GM12878 (cell line): ENCODE data around the gene MYO1D. TPM values are rescaled to one million over a fixed set of nuclear protein-coding genes. Genes with fewer than 3 reads are reported as not detected.

ENCODE experiments used
- ASH2L ChIP-seq: fragments of 300-600, 200-600 bp; sonication (generic); IDR thresholded peaks from 2 replicates; pipeline ENCODE4 v1.6.1; 2017; ENCODE audit warnings: low read depth, mild to moderate bottlenecking, borderline replicate concordance
- BCL11A ChIP-seq: IDR thresholded peaks from 2 replicates; pipeline ENCODE4 v1.6.1; 2011; ENCODE audit warnings: low read depth, low read length
- BHLHE40 ChIP-seq, 2 experiments: fragments of 450-650 bp in 1 of 2; IDR thresholded peaks; 2 replicates each; pipeline ENCODE4 v1.6.1; 2011 to 2017; ENCODE audit warnings: low read depth in 2 of 2, borderline replicate concordance in 1 of 2, improper control_type of control experiment in 1 of 2, low read length in 1 of 2, mild to moderate bottlenecking in 1 of 2
- CEBPZ ChIP-seq: fragments of 150-350 bp; IDR thresholded peaks from 2 replicates; pipeline ENCODE4 v1.6.1; 2016; ENCODE audit warnings: low read depth, low read length
- CHD1 ChIP-seq: IDR thresholded peaks from 2 replicates; pipeline ENCODE4 v1.6.1; 2012; ENCODE audit warnings: low read depth, low read length, improper control_type of control experiment
- CUX1 ChIP-seq: IDR thresholded peaks from 2 replicates; pipeline ENCODE4 v1.6.1; 2012; ENCODE audit warnings: improper control_type of control experiment, low read depth, low read length; ENCODE audit not compliant: insufficient replicate concordance
- DPF2 ChIP-seq: fragments of 450-650 bp; IDR thresholded peaks from 2 replicates; pipeline ENCODE4 v1.6.1; 2017; ENCODE audit warnings: mild to moderate bottlenecking
- EED ChIP-seq: sonication (generic); IDR thresholded peaks from 2 replicates; pipeline ENCODE4 v1.6.1; 2016; ENCODE audit warnings: antibody characterized with exemption, low read depth
- GATAD2B ChIP-seq: fragments of 450-650 bp; conservative IDR thresholded peaks from 2 replicates; pipeline ENCODE4 v1.6.1; 2017; ENCODE audit warnings: low read depth, mild to moderate bottlenecking, moderate library complexity
- MTA2 ChIP-seq: fragments of 450-650 bp; IDR thresholded peaks from 2 replicates; pipeline ENCODE4 v1.6.1; 2016; ENCODE audit warnings: low read depth, mild to moderate bottlenecking, moderate library complexity
- MYB ChIP-seq: fragments of 150-350 bp; IDR thresholded peaks from 2 replicates; pipeline ENCODE4 v1.6.1; 2014; ENCODE audit warnings: mild to moderate bottlenecking, low read depth, low read length, borderline replicate concordance
- POLR2AphosphoS5 ChIP-seq: IDR thresholded peaks from 2 replicates; pipeline ENCODE4 v1.6.1; 2011; ENCODE audit warnings: mild to moderate bottlenecking, low read length, inconsistent platforms
- SP1 ChIP-seq: IDR thresholded peaks from one replicate; pipeline ENCODE4 v1.6.1; 2011; ENCODE audit warnings: low read depth, low read length
- STAT1 ChIP-seq: fragments of 450-650 bp; conservative IDR thresholded peaks from 2 replicates; pipeline ENCODE4 v1.6.1; 2014; ENCODE audit warnings: antibody characterized with exemption, mild to moderate bottlenecking
- SUPT20H ChIP-seq: IDR thresholded peaks from 2 replicates; pipeline ENCODE4 v1.6.1; 2011; ENCODE audit warnings: low read depth, mild to moderate bottlenecking, low read length, moderate library complexity, borderline replicate concordance; ENCODE audit not compliant: control insufficient read depth
- TARDBP ChIP-seq: IDR thresholded peaks from 2 replicates; pipeline ENCODE4 v1.6.1; 2016; ENCODE audit warnings: borderline replicate concordance
- TCF12 ChIP-seq: IDR thresholded peaks from 2 replicates; pipeline ENCODE4 v1.6.1; 2011; ENCODE audit warnings: low read depth, mild to moderate bottlenecking, low read length
- ZBED1 ChIP-seq: IDR thresholded peaks from 2 replicates; pipeline ENCODE4 v1.6.1; 2016; ENCODE audit warnings: borderline replicate concordance
- ZNF24 ChIP-seq: fragments of 450-650 bp; IDR thresholded peaks from 2 replicates; pipeline ENCODE4 v1.6.1; 2017; ENCODE audit warnings: antibody characterized with exemption, mild to moderate bottlenecking
- ZNF384 ChIP-seq: IDR thresholded peaks from 2 replicates; pipeline ENCODE4 v1.6.1; 2012; ENCODE audit warnings: low read depth, mild to moderate bottlenecking, low read length, improper control_type of control experiment, borderline replicate concordance
- ZNF622 ChIP-seq: fragments of 450-650 bp; IDR thresholded peaks from 2 replicates; pipeline ENCODE4 v1.6.1; 2017; ENCODE audit warnings: mild to moderate bottlenecking, inconsistent platforms
- polyA plus RNA-seq, 11 experiments: library from polyadenylated mRNA; depleted of rRNA in 4 of 11; unstranded in 6 of 11; stranded (reverse) in 5 of 11; fragments of >200 nt; fragmentation: Nextera tagmentation in 4 of 11; fragmentation: Illumina TruSeq in 1 of 11; extraction: Ambion mirVana in 4 of 11; extraction: Trizol in 1 of 11; gene quantifications; 1 replicate in 1 of 11; 2 replicates in 10 of 11; pipeline versions ENCODE4 v1.2.1 to v1.2.3, GENCODE V29; 2011 to 2016; ENCODE audit warnings: inconsistent platforms in 2 of 11, missing spikeins in 2 of 11, low read depth in 1 of 11
- total RNA-seq, 4 experiments: library from RNA; depleted of rRNA in 3 of 4; stranded (reverse); fragments of >200 nt in 3 of 4; fragmentation: Illumina TruSeq in 1 of 4; extraction: Trizol in 1 of 4; gene quantifications; 2 replicates each; pipeline versions ENCODE4 v1.2.1 to v1.2.3, GENCODE V29; 2013 to 2021
- TF ChIP-seq, protein P1 (sequence below): fragments of 450-650 bp; IDR thresholded peaks from 2 replicates; pipeline ENCODE4 v1.6.1; 2017; ENCODE audit warnings: mild to moderate bottlenecking

The MYO1D gene
- total and polyA plus RNA-seq, 10 of the 15 experiments (the other 5 are each of a cell fraction or from before 2014, with no cell fraction given) = 1.8 to 37.7 (median 25.4) TPM

DNA sequence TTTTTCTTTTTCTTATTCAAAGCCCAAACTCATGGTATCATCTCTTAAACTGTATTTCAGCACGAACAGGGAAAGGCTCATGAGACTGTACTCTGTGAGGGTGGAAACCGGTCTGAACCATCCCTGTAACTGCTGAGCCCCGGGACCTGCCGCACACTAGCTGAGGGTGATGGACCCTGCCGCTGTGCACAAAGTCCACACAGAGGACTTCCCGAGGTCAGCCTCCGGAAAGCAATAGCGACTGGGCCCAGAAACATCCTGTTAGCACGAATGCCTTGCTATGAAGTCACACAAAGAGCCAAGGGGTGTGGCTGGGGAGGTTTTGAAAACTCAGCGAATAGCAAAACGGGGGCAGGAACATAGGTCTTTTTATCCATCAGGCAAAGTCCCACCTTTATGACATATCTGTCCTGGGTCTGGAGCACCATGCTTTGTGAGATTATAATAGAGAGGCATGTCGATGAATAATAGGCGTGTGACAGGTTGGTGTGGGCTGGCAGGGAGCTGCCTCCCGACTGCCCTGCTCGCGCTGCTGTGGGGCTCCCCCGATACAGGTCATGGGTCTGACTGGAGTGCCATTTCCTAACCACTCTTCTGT is 356.7 kb downstream of the MYO1D start (continued):
- TF ChIP-seq CUX1 (no peak), SP1 (no peak), GATAD2B (no peak), TARDBP (no peak), POLR2AphosphoS5 (peak; percentile 92), ZNF384 (no peak), ZNF24 (no peak), ZBED1 (0 out of 2 replicates have a peak, but pooled peaks have one; percentile 63), TCF12 (no peak), DPF2 (no peak; the same call in 1 of the 2 replicates), EED (peak; percentile 72), ZNF622 (no peak), SUPT20H (no peak), CEBPZ (no peak), CHD1 (no peak), BHLHE40 (IDR thresholded peaks at IDR 0.05; ENCODE audit: borderline replicate concordance in 1 of 2, low read depth in 2 of 2, low read length in 1 of 2) (peak in 1 of 2 experiments; percentile 42; a peak in 1 of 4 replicates), MYB (no peak), MTA2 (peak; percentile 46; the same call in 1 of the 2 replicates), STAT1 (no peak), BCL11A (peak; percentile 30; the same call in 1 of the 2 replicates), ASH2L (no peak)
- TF ChIP-seq, protein P1, sequence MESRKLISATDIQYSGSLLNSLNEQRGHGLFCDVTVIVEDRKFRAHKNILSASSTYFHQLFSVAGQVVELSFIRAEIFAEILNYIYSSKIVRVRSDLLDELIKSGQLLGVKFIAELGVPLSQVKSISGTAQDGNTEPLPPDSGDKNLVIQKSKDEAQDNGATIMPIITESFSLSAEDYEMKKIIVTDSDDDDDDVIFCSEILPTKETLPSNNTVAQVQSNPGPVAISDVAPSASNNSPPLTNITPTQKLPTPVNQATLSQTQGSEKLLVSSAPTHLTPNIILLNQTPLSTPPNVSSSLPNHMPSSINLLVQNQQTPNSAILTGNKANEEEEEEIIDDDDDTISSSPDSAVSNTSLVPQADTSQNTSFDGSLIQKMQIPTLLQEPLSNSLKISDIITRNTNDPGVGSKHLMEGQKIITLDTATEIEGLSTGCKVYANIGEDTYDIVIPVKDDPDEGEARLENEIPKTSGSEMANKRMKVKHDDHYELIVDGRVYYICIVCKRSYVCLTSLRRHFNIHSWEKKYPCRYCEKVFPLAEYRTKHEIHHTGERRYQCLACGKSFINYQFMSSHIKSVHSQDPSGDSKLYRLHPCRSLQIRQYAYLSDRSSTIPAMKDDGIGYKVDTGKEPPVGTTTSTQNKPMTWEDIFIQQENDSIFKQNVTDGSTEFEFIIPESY = no peak
